Measurements from ENCODE around the gene KIF16B.

KIF16B gene

DNA sequence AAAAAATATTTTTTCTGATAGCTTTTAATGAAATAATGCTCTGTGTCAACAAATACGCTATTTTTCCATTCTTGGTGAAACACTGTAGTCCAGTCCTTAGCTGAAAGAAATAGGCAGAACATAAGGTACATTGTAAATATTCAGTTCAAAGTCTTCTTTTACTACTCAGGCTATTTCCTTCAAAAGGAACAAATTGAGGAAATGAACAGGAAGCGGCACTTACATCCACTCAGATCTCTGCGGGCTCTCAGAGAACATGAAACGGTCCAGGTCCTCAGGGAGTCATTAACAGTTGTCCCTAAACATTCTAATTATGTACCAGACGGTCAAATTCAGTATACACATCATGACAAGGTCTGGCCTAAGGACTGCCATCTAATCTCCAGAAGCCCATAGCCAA, 212.6 kb downstream of the KIF16B start:
- no peak for DNase-seq (ENCODE audit: low read depth)

- DNase-seq (ENCODE audit: low read depth), result no peak
These were observed 219.8 kb downstream of the KIF16B start for GRCh38 chr20:16353417-16353781.

GRCh38 chr20:16352751-16353416, 220.4 kb downstream of the KIF16B start:
- DNase-seq (ENCODE audit: low read depth), result no peak

DNA sequence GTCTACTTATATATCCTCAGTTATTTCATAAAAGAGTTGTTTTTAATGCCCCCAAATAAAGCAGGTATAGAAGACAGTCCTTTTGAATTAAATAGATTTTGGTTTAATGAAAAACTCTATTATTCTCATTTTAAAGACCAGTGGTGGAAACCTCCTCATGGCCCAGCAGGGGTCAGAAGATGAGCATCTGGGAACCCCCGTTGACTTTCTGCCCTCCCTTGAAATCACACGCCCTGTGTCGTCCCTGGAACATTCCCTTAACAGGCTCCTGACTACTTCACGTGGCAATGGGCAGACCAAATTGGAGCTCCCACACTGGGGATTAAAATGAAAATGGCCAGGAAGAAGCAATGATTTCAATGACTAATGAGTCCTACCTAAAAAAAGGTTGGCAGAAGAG, 220.9 kb downstream of the KIF16B start:
- no peak for DNase-seq (ENCODE audit: low read depth)

- DNase-seq (ENCODE audit: low read depth), result no peak
These were observed 221.8 kb downstream of the KIF16B start for GRCh38 chr20:16351415-16351814.

GRCh38 chr20:16350465-16350864, 222.8 kb downstream of the KIF16B start:
- DNase-seq (ENCODE audit: low read depth), result no peak

DNA sequence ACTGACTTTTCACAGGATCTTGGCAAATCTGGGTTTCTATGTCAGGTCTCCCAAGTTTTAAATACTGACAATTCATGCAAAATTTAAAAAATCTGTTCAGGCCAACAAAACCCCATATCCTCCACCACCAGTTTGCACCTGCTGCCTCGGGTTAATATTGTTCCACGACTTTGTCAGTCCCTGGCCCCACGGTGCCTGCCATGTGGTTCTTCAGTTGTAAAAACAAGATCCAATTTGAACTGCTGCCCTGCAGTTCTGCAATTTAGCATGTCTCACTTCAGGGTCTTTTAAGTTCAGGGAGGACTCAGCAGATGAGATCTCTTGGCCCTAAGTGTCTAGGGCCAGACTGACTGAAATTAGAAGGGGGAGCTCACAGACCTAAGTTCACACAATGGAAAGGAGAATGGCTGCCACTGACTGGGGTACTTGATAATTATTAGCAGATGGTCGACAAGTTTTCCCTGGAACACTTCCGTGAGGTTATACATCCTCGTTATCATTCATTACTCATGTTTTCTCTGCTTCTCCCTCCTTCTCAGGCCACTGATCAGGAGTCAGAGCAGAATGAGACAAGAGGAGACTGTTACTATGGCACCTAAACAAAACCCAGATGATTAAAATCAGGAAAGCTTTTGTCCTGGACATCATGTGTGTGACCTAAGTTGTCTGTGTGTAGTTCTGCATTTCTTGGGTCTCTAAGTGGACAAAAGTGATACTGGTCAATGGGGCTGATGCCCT, 223.6 kb downstream of the KIF16B start:
- DNase-seq (ENCODE audit: low read depth), result no peak

- DNase-seq (ENCODE audit: low read depth), result no peak
These were observed 226.3 kb downstream of the KIF16B start for GRCh38 chr20:16346956-16347355.

GRCh38 chr20:16337707-16338106, 235.5 kb downstream of the KIF16B start:
- DNase-seq (ENCODE audit: low read depth), result no peak

DNA sequence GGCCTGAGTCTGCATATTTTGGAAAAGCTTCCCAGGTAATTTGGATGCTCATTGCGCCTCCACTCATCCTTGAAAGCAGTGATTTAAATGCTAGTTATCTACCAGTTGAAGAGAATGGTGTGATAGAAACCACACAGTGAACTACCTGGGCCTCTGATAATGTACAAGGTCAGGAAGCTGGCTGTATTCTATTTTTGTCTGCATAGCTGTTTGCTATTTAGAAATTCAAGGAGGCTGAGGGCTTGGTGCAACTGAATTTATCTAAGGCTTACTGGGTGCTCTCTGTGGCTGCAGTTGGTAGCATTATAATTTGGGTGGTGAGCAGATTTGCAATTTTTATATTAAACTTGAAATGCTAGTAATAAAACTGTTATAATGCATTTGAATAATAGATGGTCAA, 245.6 kb downstream of the KIF16B start:
- DNase-seq (ENCODE audit: low read depth), result no peak

DNA sequence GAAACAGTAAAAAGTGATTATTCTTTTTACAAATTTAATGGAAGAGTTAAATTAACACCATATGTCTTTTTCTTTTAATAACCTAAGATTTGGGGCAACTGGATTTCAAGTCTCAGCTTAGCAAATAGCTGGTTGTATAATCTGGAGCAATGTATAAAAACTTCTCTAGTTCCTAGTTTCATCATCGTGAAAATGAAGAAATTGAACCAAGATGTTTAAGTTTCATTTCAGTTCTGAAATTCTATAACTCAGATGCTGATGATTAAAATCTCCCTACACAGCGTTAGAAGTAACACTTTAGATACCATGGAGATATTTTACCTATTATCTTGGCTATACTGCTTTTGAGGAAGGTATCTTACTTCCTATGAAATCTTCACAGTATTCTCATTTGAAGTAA, 252.0 kb downstream of the KIF16B start:
- no peak for DNase-seq (ENCODE audit: low read depth)

DNA sequence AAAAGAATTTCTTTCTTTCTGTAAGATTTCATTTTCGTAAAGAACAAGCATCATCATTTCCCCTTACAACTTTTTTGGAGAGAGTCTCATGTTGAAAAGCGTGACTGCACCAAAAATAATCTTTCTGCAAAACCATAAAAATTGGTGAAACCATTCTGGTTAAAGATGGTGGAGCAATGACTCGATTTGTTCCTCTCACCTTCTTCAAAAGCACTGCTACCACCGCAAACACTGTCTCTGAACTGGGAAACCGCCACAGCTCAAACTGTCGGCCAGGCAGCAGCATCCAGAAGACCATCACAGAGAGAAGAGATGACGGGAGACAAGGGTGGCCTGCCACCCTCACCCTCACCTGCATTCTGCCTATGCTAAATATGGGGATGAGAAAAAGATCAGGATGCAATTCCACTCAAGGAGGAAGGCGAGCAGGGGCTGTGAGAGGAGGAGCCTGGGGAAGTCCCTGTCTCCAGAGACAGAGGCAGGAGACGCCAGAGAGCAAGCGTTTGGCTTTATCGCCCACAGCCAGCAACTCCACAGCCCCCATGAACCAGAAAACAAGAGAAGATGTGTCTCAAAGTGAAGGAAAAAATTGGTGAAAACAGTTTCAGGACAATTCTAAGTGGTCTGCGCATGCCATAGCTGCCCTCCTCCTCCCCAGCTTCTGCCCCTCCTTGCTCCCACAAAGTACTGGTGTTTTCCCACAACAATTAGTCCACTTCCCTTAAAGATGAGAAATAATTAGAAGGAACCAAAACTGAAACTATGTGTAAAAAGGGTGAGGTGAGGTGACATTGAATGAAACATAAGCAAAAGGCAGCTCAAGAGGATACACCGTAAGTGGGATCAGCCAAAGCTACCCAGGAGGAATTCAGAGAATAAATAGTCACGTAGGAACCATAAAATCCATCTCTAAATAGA, 255.5 kb downstream of the KIF16B start:
- DNase-seq (ENCODE audit: low read depth), result no peak

- no peak for DNase-seq (ENCODE audit: low read depth)
These were observed 256.7 kb downstream of the KIF16B start for GRCh38 chr20:16316513-16316912.

GRCh38 chr20:16314748-16315159, 258.5 kb downstream of the KIF16B start:
- DNase-seq (ENCODE audit: low read depth), result no peak

- DNase-seq (ENCODE audit: low read depth), result no peak
These were observed 258.9 kb downstream of the KIF16B start for GRCh38 chr20:16314320-16314719.

GRCh38 chr20:16313917-16314316, 259.3 kb downstream of the KIF16B start:
- no peak for DNase-seq (ENCODE audit: low read depth)

DNA sequence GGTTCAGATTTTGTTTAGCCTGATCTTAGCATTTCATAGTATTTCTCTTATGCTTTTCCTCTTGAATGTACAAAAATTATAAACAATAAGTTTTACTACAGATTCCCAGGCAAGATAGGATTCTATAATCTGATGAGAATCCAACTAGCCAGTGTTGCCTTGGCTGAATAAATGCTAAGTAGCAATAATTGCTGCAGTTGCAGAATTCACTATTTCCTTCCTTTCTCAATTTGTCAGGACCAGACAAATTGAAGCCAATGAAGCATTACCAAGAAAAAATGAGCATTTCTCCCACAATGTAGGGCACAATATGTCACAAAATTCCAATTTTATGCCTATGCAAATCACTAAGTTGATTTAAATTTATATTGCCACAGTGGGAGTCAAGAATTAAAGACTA, 260.2 kb downstream of the KIF16B start:
- no peak for DNase-seq (ENCODE audit: low read depth)

- no peak for DNase-seq (ENCODE audit: low read depth)
These were observed 261.5 kb downstream of the KIF16B start for GRCh38 chr20:16311756-16312155.

DNA sequence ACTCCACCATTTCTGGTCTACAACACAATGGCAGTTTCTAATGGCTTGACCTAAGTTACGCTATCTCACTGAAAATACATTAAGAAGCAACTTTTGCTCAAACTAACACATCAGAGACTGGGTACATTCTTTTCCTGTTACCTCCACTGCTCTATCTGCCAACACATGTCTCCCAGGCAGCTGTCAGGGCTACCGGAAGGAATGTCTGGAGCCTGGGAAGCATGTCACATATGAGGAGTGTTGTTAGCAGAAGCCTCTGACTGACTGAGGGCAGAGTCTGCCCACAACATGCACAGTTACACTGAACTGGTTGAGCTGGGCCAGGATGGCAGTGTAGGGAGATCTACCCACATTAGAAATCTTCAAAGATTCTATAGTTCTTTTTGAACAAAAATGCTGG, 264.5 kb downstream of the KIF16B start:
- no peak for DNase-seq (ENCODE audit: low read depth)

GRCh38 chr20:16302818-16303217, 270.4 kb downstream of the KIF16B start:
- DNase-seq (ENCODE audit: low read depth), result no peak

DNA sequence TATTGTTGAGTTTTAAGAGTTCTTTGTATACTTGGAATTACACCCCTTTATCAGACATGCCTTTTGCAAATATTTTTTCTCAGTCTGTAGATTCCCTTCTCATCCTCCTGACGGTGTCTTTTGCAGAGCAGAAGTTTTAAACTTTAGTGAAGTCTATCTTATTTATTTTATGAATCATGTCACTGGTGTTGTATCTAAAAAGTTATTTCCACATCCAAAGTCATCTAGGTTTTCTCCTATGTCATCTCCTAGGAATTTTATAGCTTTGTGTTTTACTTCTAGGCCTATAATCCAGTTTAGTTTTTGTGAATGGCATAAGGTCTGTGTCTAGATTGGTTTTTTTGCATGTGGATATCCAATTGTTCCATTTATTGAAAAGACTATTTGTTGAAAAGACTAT, 271.3 kb downstream of the KIF16B start:
- DNase-seq (ENCODE audit: low read depth), result no peak

- no peak for DNase-seq (ENCODE audit: low read depth)
These were observed 273.4 kb downstream of the KIF16B start for GRCh38 chr20:16299897-16300296.

- DNase-seq (ENCODE audit: low read depth), result no peak
These were observed 276.3 kb downstream of the KIF16B start for GRCh38 chr20:16296931-16297330.

All from T follicular helper cell (primary cell).